ENCODE data around the gene GPR26. TPM values are rescaled to one million over a fixed set of nuclear protein-coding genes. Genes with fewer than 3 reads are reported as not detected.

The GPR26 gene
- total RNA-seq (1 to 10 TPM; 1.8 to 7.6 TPM), polyA plus RNA-seq (ENCODE audit: insufficient read length in 2 of 2) (1 to 10 TPM; 5.6 to 6.9 TPM)
- long read RNA-seq, donor 1, full-length matches to known transcripts, result 1 of 1 reads
- long read RNA-seq, donor 1, partial matches to known transcripts, result 0 of 1 reads
- long read RNA-seq, donor 1, other reads (novel, unspliced or antisense), result 0 of 1 reads
- long read RNA-seq, donor 2, result 0 reads
- long read RNA-seq, donor 3, full-length matches to known transcripts, result 2 of 2 reads
- long read RNA-seq, donor 3, partial matches to known transcripts, result 0 of 2 reads
- long read RNA-seq, donor 3, other reads (novel, unspliced or antisense), result 0 of 2 reads
- long read RNA-seq, donor 4, result 0 reads

- DNase-seq (ENCODE audit: low read depth in 4 of 6, low spot score in 6 of 6), result peak in 2 of 6 donors; percentile 41 to 69
- peak within 1 kb of the TSS; percentile 24 for H3K4me3 ChIP-seq (ENCODE audit: low read depth, low read length)
These were observed at the start of gene GPR26 for GRCh38 chr10:123666318-123667236. TSS of gene GPR26 (plus strand) at chr10:123666355. CDS start at chr10:123666408, 53 bp downstream.

GRCh38 chr10:123618224-123618623, 47.9 kb upstream of the GPR26 start:
- no peaks in the 10 kb centered on the region for H3K9me3 ChIP-seq (ENCODE audit: control insufficient read depth, insufficient read depth, low read length)

More at GRCh38 chr10:123666318-123667236, at the start of gene GPR26:
- Histone ChIP-seq H3K36me3 (ENCODE audit: control insufficient read depth, insufficient read depth, low read length) (peaks cover 2% of the 10 kb centered on the region), H3K9me3 (ENCODE audit: control insufficient read depth, insufficient read depth, low read length) (no peaks in the 10 kb centered on the region), H3K27me3 (ENCODE audit: control insufficient read depth, insufficient read depth, low read length) (peaks cover 27% of the 10 kb centered on the region), H3K4me1 (ENCODE audit: control insufficient read depth, insufficient read depth, low read length) (peaks cover 39% of the 10 kb centered on the region), H3K27ac (ENCODE audit: low read depth, low read length) (no peak within 1 kb of the TSS)
- 25% methylated on average over 101 of the region's 101 CpGs for WGBS (ENCODE audit: insufficient coverage)

GRCh38 chr10:123619067-123619855, 46.9 kb upstream of the GPR26 start:
- no peak for DNase-seq (ENCODE audit: low read depth in 4 of 6, low spot score in 6 of 6)

More at GRCh38 chr10:123618224-123618623, 47.9 kb upstream of the GPR26 start:
- Histone ChIP-seq H3K4me1 (ENCODE audit: control insufficient read depth, insufficient read depth, low read length) (no peaks in the 10 kb centered on the region), H3K27me3 (ENCODE audit: control insufficient read depth, insufficient read depth, low read length) (no peaks in the 10 kb centered on the region), H3K4me3 (ENCODE audit: low read depth, low read length) (no peak overlapping the region), H3K36me3 (ENCODE audit: control insufficient read depth, insufficient read depth, low read length) (no peaks in the 10 kb centered on the region), H3K27ac (ENCODE audit: low read depth, low read length) (no peak overlapping the region)
- no peak for DNase-seq (ENCODE audit: low read depth in 4 of 6, low spot score in 6 of 6)

GRCh38 chr10:123620621-123621020, 45.5 kb upstream of the GPR26 start:
- H3K4me3 ChIP-seq (ENCODE audit: low read depth, low read length), result no peak overlapping the region
- no peaks in the 10 kb centered on the region for H3K36me3 ChIP-seq (ENCODE audit: control insufficient read depth, insufficient read depth, low read length)
- no peak overlapping the region for H3K27ac ChIP-seq (ENCODE audit: low read depth, low read length)
- H3K4me1 ChIP-seq (ENCODE audit: control insufficient read depth, insufficient read depth, low read length), result no peaks in the 10 kb centered on the region
- 70% methylated on average over 4 of the region's 9 CpGs for WGBS (ENCODE audit: insufficient coverage)
- H3K27me3 ChIP-seq (ENCODE audit: control insufficient read depth, insufficient read depth, low read length), result no peaks in the 10 kb centered on the region
- DNase-seq (ENCODE audit: low read depth in 4 of 6, low spot score in 6 of 6), result no peak
- H3K9me3 ChIP-seq (ENCODE audit: control insufficient read depth, insufficient read depth, low read length), result no peaks in the 10 kb centered on the region

More at GRCh38 chr10:123619067-123619855, 46.9 kb upstream of the GPR26 start:
- 71% methylated on average over 1 of the region's 8 CpGs for WGBS (ENCODE audit: insufficient coverage)
- no peak overlapping the region for H3K4me3 ChIP-seq (ENCODE audit: low read depth, low read length)
- H3K27me3 ChIP-seq (ENCODE audit: control insufficient read depth, insufficient read depth, low read length), result no peaks in the 10 kb centered on the region
- no peaks in the 10 kb centered on the region for H3K36me3 ChIP-seq (ENCODE audit: control insufficient read depth, insufficient read depth, low read length)
- no peaks in the 10 kb centered on the region for H3K9me3 ChIP-seq (ENCODE audit: control insufficient read depth, insufficient read depth, low read length)
- no peak overlapping the region for H3K27ac ChIP-seq (ENCODE audit: low read depth, low read length)
- H3K4me1 ChIP-seq (ENCODE audit: control insufficient read depth, insufficient read depth, low read length), result no peaks in the 10 kb centered on the region

- no peak overlapping the region for H3K27ac ChIP-seq (ENCODE audit: low read depth, low read length)
These were observed 44.7 kb upstream of the GPR26 start for GRCh38 chr10:123621492-123621891.

GRCh38 chr10:123621916-123622315, 44.2 kb upstream of the GPR26 start:
- DNase-seq (ENCODE audit: low read depth in 4 of 6, low spot score in 6 of 6), result no peak
- no CpG with 5 or more reads among the region's 2 CpGs for WGBS (ENCODE audit: insufficient coverage)
- no peaks in the 10 kb centered on the region for H3K27me3 ChIP-seq (ENCODE audit: control insufficient read depth, insufficient read depth, low read length)
- no peak overlapping the region for H3K4me3 ChIP-seq (ENCODE audit: low read depth, low read length)
- no peaks in the 10 kb centered on the region for H3K4me1 ChIP-seq (ENCODE audit: control insufficient read depth, insufficient read depth, low read length)
- no peaks in the 10 kb centered on the region for H3K36me3 ChIP-seq (ENCODE audit: control insufficient read depth, insufficient read depth, low read length)
- no peak overlapping the region for H3K27ac ChIP-seq (ENCODE audit: low read depth, low read length)
- no peaks in the 10 kb centered on the region for H3K9me3 ChIP-seq (ENCODE audit: control insufficient read depth, insufficient read depth, low read length)

More at GRCh38 chr10:123621492-123621891, 44.7 kb upstream of the GPR26 start:
- Histone ChIP-seq H3K4me3 (ENCODE audit: low read depth, low read length) (no peak overlapping the region), H3K36me3 (ENCODE audit: control insufficient read depth, insufficient read depth, low read length) (no peaks in the 10 kb centered on the region), H3K4me1 (ENCODE audit: control insufficient read depth, insufficient read depth, low read length) (no peaks in the 10 kb centered on the region), H3K27me3 (ENCODE audit: control insufficient read depth, insufficient read depth, low read length) (no peaks in the 10 kb centered on the region), H3K9me3 (ENCODE audit: control insufficient read depth, insufficient read depth, low read length) (no peaks in the 10 kb centered on the region)
- no peak for DNase-seq (ENCODE audit: low read depth in 4 of 6, low spot score in 6 of 6)
- WGBS (ENCODE audit: insufficient coverage), result 100% methylated on average over 1 of the region's 2 CpGs

GRCh38 chr10:123622381-123622780, 43.8 kb upstream of the GPR26 start:
- no peak for DNase-seq (ENCODE audit: low read depth in 4 of 6, low spot score in 6 of 6)
- Histone ChIP-seq H3K36me3 (ENCODE audit: control insufficient read depth, insufficient read depth, low read length) (no peaks in the 10 kb centered on the region), H3K27ac (ENCODE audit: low read depth, low read length) (no peak overlapping the region), H3K4me3 (ENCODE audit: low read depth, low read length) (no peak overlapping the region), H3K27me3 (ENCODE audit: control insufficient read depth, insufficient read depth, low read length) (no peaks in the 10 kb centered on the region), H3K9me3 (ENCODE audit: control insufficient read depth, insufficient read depth, low read length) (no peaks in the 10 kb centered on the region), H3K4me1 (ENCODE audit: control insufficient read depth, insufficient read depth, low read length) (no peaks in the 10 kb centered on the region)
- WGBS (ENCODE audit: insufficient coverage), result 85% methylated on average over 2 of the region's 3 CpGs

- DNase-seq (ENCODE audit: low read depth in 4 of 6, low spot score in 6 of 6), result no peak
- Histone ChIP-seq H3K27ac (ENCODE audit: low read depth, low read length) (no peak overlapping the region), H3K9me3 (ENCODE audit: control insufficient read depth, insufficient read depth, low read length) (no peaks in the 10 kb centered on the region), H3K27me3 (ENCODE audit: control insufficient read depth, insufficient read depth, low read length) (no peaks in the 10 kb centered on the region), H3K36me3 (ENCODE audit: control insufficient read depth, insufficient read depth, low read length) (no peaks in the 10 kb centered on the region), H3K4me3 (ENCODE audit: low read depth, low read length) (no peak overlapping the region), H3K4me1 (ENCODE audit: control insufficient read depth, insufficient read depth, low read length) (no peaks in the 10 kb centered on the region)
- WGBS (ENCODE audit: insufficient coverage), result 89% methylated on average over 2 of the region's 2 CpGs
These were observed 42.1 kb upstream of the GPR26 start for GRCh38 chr10:123624086-123624485.

GRCh38 chr10:123633106-123633505, 33.0 kb upstream of the GPR26 start:
- Histone ChIP-seq H3K4me3 (ENCODE audit: low read depth, low read length) (no peak overlapping the region), H3K27me3 (ENCODE audit: control insufficient read depth, insufficient read depth, low read length) (peaks cover 3% of the 10 kb centered on the region), H3K9me3 (ENCODE audit: control insufficient read depth, insufficient read depth, low read length) (peaks cover 2% of the 10 kb centered on the region), H3K4me1 (ENCODE audit: control insufficient read depth, insufficient read depth, low read length) (no peaks in the 10 kb centered on the region), H3K36me3 (ENCODE audit: control insufficient read depth, insufficient read depth, low read length) (no peaks in the 10 kb centered on the region), H3K27ac (ENCODE audit: low read depth, low read length) (no peak overlapping the region)
- no peak for DNase-seq (ENCODE audit: low read depth in 4 of 6, low spot score in 6 of 6)
- no CpG with 5 or more reads among the region's 3 CpGs for WGBS (ENCODE audit: insufficient coverage)
